ENCODE results near the gene MLC1.

DNA sequence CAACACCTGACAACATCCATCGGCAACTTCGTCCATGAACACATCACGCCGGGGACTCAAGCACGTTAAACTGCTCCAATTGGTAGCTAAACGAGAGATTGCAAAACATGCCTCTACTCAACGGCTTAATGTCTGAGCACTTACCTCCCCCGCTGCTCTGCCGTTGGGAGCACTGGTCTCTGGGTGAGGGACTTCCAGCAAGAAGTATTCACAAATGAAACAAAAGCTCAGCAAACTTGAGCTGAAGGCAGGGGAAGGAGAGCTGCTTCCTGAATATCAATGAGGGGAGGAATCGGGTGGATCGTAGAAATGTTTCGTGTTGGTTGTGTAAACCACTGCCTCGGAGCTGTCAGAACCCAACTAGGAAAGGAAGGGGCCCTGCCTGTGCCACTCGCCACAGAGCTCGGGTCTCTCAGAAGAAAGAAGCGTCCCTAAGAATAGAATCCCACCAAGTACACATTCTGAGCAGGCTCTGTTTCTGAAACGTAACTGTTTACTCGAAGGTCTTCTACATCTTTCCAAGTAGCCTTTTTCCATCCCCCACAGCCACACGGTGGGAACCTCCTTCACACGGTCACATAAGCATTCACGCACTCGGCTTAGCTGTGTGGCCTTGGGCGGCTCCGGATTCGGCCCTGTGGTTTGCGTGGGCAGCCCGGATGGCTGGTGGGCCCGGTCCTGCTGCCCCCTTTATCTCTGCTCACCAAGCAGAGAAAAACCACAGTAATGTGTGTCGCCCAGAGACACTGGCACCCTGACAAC lies at the start of gene MLC1:
- TF ChIP-seq, protein P1, sequence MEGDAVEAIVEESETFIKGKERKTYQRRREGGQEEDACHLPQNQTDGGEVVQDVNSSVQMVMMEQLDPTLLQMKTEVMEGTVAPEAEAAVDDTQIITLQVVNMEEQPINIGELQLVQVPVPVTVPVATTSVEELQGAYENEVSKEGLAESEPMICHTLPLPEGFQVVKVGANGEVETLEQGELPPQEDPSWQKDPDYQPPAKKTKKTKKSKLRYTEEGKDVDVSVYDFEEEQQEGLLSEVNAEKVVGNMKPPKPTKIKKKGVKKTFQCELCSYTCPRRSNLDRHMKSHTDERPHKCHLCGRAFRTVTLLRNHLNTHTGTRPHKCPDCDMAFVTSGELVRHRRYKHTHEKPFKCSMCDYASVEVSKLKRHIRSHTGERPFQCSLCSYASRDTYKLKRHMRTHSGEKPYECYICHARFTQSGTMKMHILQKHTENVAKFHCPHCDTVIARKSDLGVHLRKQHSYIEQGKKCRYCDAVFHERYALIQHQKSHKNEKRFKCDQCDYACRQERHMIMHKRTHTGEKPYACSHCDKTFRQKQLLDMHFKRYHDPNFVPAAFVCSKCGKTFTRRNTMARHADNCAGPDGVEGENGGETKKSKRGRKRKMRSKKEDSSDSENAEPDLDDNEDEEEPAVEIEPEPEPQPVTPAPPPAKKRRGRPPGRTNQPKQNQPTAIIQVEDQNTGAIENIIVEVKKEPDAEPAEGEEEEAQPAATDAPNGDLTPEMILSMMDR (IDR thresholded peaks at IDR 0.05), result no peak
- TF ChIP-seq, protein P2, sequence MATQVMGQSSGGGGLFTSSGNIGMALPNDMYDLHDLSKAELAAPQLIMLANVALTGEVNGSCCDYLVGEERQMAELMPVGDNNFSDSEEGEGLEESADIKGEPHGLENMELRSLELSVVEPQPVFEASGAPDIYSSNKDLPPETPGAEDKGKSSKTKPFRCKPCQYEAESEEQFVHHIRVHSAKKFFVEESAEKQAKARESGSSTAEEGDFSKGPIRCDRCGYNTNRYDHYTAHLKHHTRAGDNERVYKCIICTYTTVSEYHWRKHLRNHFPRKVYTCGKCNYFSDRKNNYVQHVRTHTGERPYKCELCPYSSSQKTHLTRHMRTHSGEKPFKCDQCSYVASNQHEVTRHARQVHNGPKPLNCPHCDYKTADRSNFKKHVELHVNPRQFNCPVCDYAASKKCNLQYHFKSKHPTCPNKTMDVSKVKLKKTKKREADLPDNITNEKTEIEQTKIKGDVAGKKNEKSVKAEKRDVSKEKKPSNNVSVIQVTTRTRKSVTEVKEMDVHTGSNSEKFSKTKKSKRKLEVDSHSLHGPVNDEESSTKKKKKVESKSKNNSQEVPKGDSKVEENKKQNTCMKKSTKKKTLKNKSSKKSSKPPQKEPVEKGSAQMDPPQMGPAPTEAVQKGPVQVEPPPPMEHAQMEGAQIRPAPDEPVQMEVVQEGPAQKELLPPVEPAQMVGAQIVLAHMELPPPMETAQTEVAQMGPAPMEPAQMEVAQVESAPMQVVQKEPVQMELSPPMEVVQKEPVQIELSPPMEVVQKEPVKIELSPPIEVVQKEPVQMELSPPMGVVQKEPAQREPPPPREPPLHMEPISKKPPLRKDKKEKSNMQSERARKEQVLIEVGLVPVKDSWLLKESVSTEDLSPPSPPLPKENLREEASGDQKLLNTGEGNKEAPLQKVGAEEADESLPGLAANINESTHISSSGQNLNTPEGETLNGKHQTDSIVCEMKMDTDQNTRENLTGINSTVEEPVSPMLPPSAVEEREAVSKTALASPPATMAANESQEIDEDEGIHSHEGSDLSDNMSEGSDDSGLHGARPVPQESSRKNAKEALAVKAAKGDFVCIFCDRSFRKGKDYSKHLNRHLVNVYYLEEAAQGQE (IDR thresholded peaks at IDR 0.05; ENCODE audit: insufficient read depth in 1 of 2, low read depth in 2 of 2, low read length in 1 of 2), result no peak
- TF ChIP-seq POLR2AphosphoS5 (IDR thresholded peaks at IDR 0.05; ENCODE audit: low read depth, low read length) (no peak), SIN3A (IDR thresholded peaks at IDR 0.05; ENCODE audit: borderline replicate concordance, insufficient read depth, low read depth, low read length) (no peak), TCF7L2 (IDR thresholded peaks at IDR 0.05; ENCODE audit: low read depth, low read length) (no peak)
